Activated naive CD8-positive, alpha-beta T cell (primary cell): ENCODE data around the gene LTB.
"Not testable (repeated sequence)": the region's sequence is repeated elsewhere in the genome, so short reads cannot be mapped to it uniquely, and the experiment has no call there.

Experiments used
- H3K27ac Mint-ChIP-seq: one replicate; pipeline ENCODE4 v1.8.0; 2021; ENCODE audit warnings: mixed read lengths
- H3K27me3 Mint-ChIP-seq: one replicate; pipeline ENCODE4 v1.8.0; 2021; ENCODE audit warnings: mixed read lengths
- H3K36me3 Mint-ChIP-seq: one replicate; pipeline ENCODE4 v1.8.0; 2021; ENCODE audit warnings: mixed read lengths
- H3K4me1 Mint-ChIP-seq: one replicate; pipeline ENCODE4 v1.8.0; 2021; ENCODE audit warnings: low read depth, mixed read lengths
- H3K4me3 Mint-ChIP-seq: one replicate; pipeline ENCODE4 v1.8.0; 2021; ENCODE audit warnings: mild to moderate bottlenecking, mixed read lengths
- H3K9me3 Mint-ChIP-seq: one replicate; pipeline ENCODE4 v1.8.0; 2021; ENCODE audit warnings: low read depth, mixed read lengths

Gene LTB

GRCh38 chr6:31617010-31617409 is 34.8 kb upstream of the LTB start:
- Mint-ChIP-seq H3K27me3 (no peaks in the 10 kb centered on the region), H3K27ac (peak overlapping the region; percentile 97), H3K4me3 (peak overlapping the region; percentile 89), H3K9me3 (no peaks in the 10 kb centered on the region), H3K4me1 (peaks cover 50% of the 10 kb centered on the region), H3K36me3 (peaks cover 2% of the 10 kb centered on the region)

- Mint-ChIP-seq H3K4me1 (peaks cover 44% of the 10 kb centered on the region), H3K9me3 (no peaks in the 10 kb centered on the region), H3K27ac (peak overlapping the region; percentile 97), H3K36me3 (peaks cover 2% of the 10 kb centered on the region), H3K4me3 (peak overlapping the region; percentile 89), H3K27me3 (no peaks in the 10 kb centered on the region)
Observed at GRCh38 chr6:31615748-31616147, 33.5 kb upstream of the LTB start.

- Mint-ChIP-seq H3K27ac (peak within 1 kb of the TSS; percentile 97), H3K27me3 (no peaks in the 10 kb centered on the region), H3K4me3 (peak within 1 kb of the TSS; percentile 89), H3K4me1 (peaks cover 42% of the 10 kb centered on the region), H3K9me3 (no peaks in the 10 kb centered on the region), H3K36me3 (peaks cover 2% of the 10 kb centered on the region)
Observed at GRCh38 chr6:31614684-31615578, 32.7 kb upstream of the LTB start, which contains the start of gene AIF1. Gene AIF1, plus strand, starts transcription at chr6:31615234. Its CDS starts 96 bp downstream, at chr6:31615330.

- Mint-ChIP-seq H3K27ac (peak overlapping the region; percentile 22), H3K4me1 (peaks cover 38% of the 10 kb centered on the region), H3K4me3 (no peak overlapping the region), H3K9me3 (no peaks in the 10 kb centered on the region), H3K27me3 (no peaks in the 10 kb centered on the region), H3K36me3 (no peaks in the 10 kb centered on the region)
Observed at GRCh38 chr6:31614075-31614619, 31.9 kb upstream of the LTB start.

- Mint-ChIP-seq H3K4me1 (peaks cover 19% of the 10 kb centered on the region), H3K27ac (no peak overlapping the region), H3K4me3 (no peak overlapping the region), H3K36me3 (no peaks in the 10 kb centered on the region), H3K9me3 (no peaks in the 10 kb centered on the region), H3K27me3 (no peaks in the 10 kb centered on the region)
Observed at GRCh38 chr6:31610968-31611367, 28.7 kb upstream of the LTB start.

GRCh38 chr6:31609519-31610406 is 27.5 kb upstream of the LTB start:
- no peaks in the 10 kb centered on the region for H3K27me3 Mint-ChIP-seq
- H3K4me1 Mint-ChIP-seq, result peaks cover 7% of the 10 kb centered on the region
- no peaks in the 10 kb centered on the region for H3K36me3 Mint-ChIP-seq
- H3K4me3 Mint-ChIP-seq, result no peak overlapping the region
- no peaks in the 10 kb centered on the region for H3K9me3 Mint-ChIP-seq
- no peak overlapping the region for H3K27ac Mint-ChIP-seq

GRCh38 chr6:31607317-31607716 is 25.1 kb upstream of the LTB start:
- no peak overlapping the region for H3K4me3 Mint-ChIP-seq
- H3K27me3 Mint-ChIP-seq, result no peaks in the 10 kb centered on the region
- H3K27ac Mint-ChIP-seq, result no peak overlapping the region
- no peaks in the 10 kb centered on the region for H3K4me1 Mint-ChIP-seq
- H3K9me3 Mint-ChIP-seq, result no peaks in the 10 kb centered on the region
- no peaks in the 10 kb centered on the region for H3K36me3 Mint-ChIP-seq

GRCh38 chr6:31597006-31597405 is 14.8 kb upstream of the LTB start:
- Mint-ChIP-seq H3K4me1 (peaks cover 43% of the 10 kb centered on the region), H3K9me3 (no peaks in the 10 kb centered on the region), H3K4me3 (peak overlapping the region; percentile 20), H3K27me3 (no peaks in the 10 kb centered on the region), H3K27ac (peak overlapping the region; percentile 79), H3K36me3 (no peaks in the 10 kb centered on the region)

GRCh38 chr6:31592396-31592771 is 10.2 kb upstream of the LTB start:
- no peaks in the 10 kb centered on the region for H3K27me3 Mint-ChIP-seq
- H3K9me3 Mint-ChIP-seq, result no peaks in the 10 kb centered on the region
- H3K36me3 Mint-ChIP-seq, result peaks cover 2% of the 10 kb centered on the region
- H3K4me3 Mint-ChIP-seq, result peak overlapping the region; percentile 68
- H3K27ac Mint-ChIP-seq, result peak overlapping the region; percentile 76
- H3K4me1 Mint-ChIP-seq, result peaks cover 51% of the 10 kb centered on the region

GRCh38 chr6:31590691-31591090 is 8.5 kb upstream of the LTB start:
- not testable (repeated sequence) for H3K4me3 Mint-ChIP-seq, H3K27ac Mint-ChIP-seq, H3K36me3 Mint-ChIP-seq, H3K27me3 Mint-ChIP-seq, H3K9me3 Mint-ChIP-seq
- peaks cover 55% of the 10 kb centered on the region for H3K4me1 Mint-ChIP-seq

GRCh38 chr6:31588871-31589650 is 6.8 kb upstream of the LTB start:
- peaks cover 2% of the 10 kb centered on the region for H3K36me3 Mint-ChIP-seq
- H3K9me3 Mint-ChIP-seq, result no peaks in the 10 kb centered on the region
- H3K4me1 Mint-ChIP-seq, result peaks cover 61% of the 10 kb centered on the region
- H3K27ac Mint-ChIP-seq, result peak overlapping the region; percentile 68
- no peaks in the 10 kb centered on the region for H3K27me3 Mint-ChIP-seq
- H3K4me3 Mint-ChIP-seq, result peak overlapping the region; percentile 3

GRCh38 chr6:31587791-31588777 is 5.9 kb upstream of the LTB start:
- no peaks in the 10 kb centered on the region for H3K27me3 Mint-ChIP-seq
- H3K36me3 Mint-ChIP-seq, result peaks cover 2% of the 10 kb centered on the region
- H3K4me1 Mint-ChIP-seq, result peaks cover 62% of the 10 kb centered on the region

GRCh38 chr6:31586599-31587281 is 4.5 kb upstream of the LTB start:
- Mint-ChIP-seq H3K4me1 (peaks cover 61% of the 10 kb centered on the region), H3K27me3 (no peaks in the 10 kb centered on the region), H3K4me3 (peak overlapping the region; percentile 82), H3K9me3 (no peaks in the 10 kb centered on the region), H3K36me3 (peaks cover 4% of the 10 kb centered on the region), H3K27ac (peak overlapping the region; percentile 91)

More at GRCh38 chr6:31587791-31588777, 5.9 kb upstream of the LTB start:
- Mint-ChIP-seq H3K4me3 (peak overlapping the region; percentile 83), H3K27ac (peak overlapping the region; percentile 97), H3K9me3 (no peaks in the 10 kb centered on the region)
